ENCODE data around the gene TSC22D4. TPM values are rescaled to one million over a fixed set of nuclear protein-coding genes. Genes with fewer than 3 reads are reported as not detected.
"Not testable (repeated sequence)": the region's sequence is repeated elsewhere in the genome, so short reads cannot be mapped to it uniquely, and the experiment has no call there.

TSC22D4 gene
- 113 and 121 TPM in 2 replicates for total RNA-seq

DNA sequence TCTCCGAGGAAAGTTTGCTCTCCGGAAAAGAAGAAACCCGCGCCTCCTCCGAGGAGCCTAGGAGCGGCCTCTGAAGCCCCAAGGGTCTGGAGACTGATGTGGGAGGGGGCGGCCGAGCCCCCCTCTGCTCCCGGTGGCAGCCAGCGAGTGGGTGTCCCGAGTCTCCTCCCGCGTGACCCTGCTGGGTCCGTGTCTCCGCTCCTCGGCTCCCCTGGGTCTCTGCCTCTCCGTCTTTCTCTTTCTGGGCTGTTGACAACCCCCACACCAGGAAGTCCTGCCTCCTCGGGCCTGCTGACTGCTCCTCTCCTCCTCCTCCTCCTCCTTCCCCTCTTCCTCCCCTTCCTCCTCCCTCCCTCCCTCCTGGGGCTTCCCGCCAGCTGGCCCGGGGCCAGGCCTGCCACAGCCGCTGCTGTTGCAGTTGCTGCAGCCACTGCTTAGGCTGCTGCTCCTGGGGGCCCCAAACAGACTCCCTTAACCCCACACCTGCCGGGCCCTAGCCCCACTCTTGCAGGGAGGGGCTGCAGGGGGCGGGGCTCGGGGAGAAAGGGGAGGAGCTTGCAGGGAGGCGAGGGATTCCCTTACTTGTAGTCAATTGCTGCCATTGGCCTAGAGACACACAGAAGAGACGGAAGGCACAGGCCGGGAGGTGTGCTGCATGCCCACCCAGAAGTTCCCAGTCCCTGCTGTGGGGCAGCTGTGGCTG is at the start of gene TSC22D4:
Gene TSC22D4 (minus strand): TSS at position 257 of the 703 bp plus-strand sequence. CDS start 1,176 bp downstream, outside the sequence.
- peak within 1 kb of the TSS; percentile 88 for H3K27ac Mint-ChIP-seq
- peaks cover 35% of the 10 kb centered on the region for H3K36me3 Mint-ChIP-seq (ENCODE audit: low read depth)
- DNase-seq = peak; percentile 96
- no peaks in the 10 kb centered on the region for H3K9me3 Mint-ChIP-seq
- H3K4me1 Mint-ChIP-seq = peaks cover 35% of the 10 kb centered on the region
- H3K27me3 Mint-ChIP-seq = no peaks in the 10 kb centered on the region
- intact Hi-C loops (cut with micrococcal nuclease) = loop anchor here (1.0 to 5.0 kb wide), 6 partner anchors 50 to 213 kb away; partner anchors contain the start of genes AGFG2, GIGYF1 and MEPCE
- H3K4me3 Mint-ChIP-seq = peak within 1 kb of the TSS; percentile 92

- H3K9me3 Mint-ChIP-seq; H3K27ac Mint-ChIP-seq; H3K27me3 Mint-ChIP-seq; H3K4me3 Mint-ChIP-seq; DNase-seq; intact Hi-C loops (cut with micrococcal nuclease); H3K4me1 Mint-ChIP-seq; H3K36me3 Mint-ChIP-seq (ENCODE audit: low read depth): not testable (repeated sequence)
Measured at GRCh38 chr7:100528108-100528866, 49.3 kb upstream of the TSC22D4 start.

- H3K4me3 Mint-ChIP-seq; H3K27ac Mint-ChIP-seq; H3K36me3 Mint-ChIP-seq (ENCODE audit: low read depth); intact Hi-C loops (cut with micrococcal nuclease); DNase-seq; H3K4me1 Mint-ChIP-seq; H3K27me3 Mint-ChIP-seq; H3K9me3 Mint-ChIP-seq: not testable (repeated sequence)
Measured at GRCh38 chr7:100523192-100523591, 44.2 kb upstream of the TSC22D4 start.

GRCh38 chr7:100521909-100522593 is 43.0 kb upstream of the TSC22D4 start:
- H3K4me1 Mint-ChIP-seq; intact Hi-C loops (cut with micrococcal nuclease); H3K9me3 Mint-ChIP-seq; H3K4me3 Mint-ChIP-seq; H3K36me3 Mint-ChIP-seq (ENCODE audit: low read depth); DNase-seq; H3K27me3 Mint-ChIP-seq; H3K27ac Mint-ChIP-seq: not testable (repeated sequence)

DNA sequence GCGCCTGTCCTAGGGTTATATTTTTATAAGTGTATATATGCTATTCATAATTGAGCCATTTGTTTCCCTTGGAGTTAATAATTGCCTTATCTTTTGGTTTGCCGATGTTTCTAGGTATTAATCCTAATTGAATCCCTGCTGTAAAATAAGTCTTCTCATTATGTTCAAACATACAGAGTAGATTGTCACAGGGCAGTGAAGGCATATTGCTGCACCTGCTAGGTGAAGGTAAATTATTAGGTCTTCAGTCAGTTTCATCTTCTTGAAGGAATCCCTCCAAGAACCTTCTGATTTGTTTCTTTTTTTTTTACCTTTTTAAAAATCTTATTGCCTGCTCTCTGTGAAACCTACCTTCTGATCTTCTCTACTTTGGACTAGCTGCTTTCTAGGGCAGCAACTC is 42.1 kb upstream of the TSC22D4 start:
- no peaks in the 10 kb centered on the region for H3K27me3 Mint-ChIP-seq
- no peak overlapping the region for H3K4me3 Mint-ChIP-seq
- no peak overlapping the region for H3K27ac Mint-ChIP-seq
- intact Hi-C loops (cut with micrococcal nuclease) = no loop called here
- no peaks in the 10 kb centered on the region for H3K9me3 Mint-ChIP-seq
- DNase-seq = no peak
- no peaks in the 10 kb centered on the region for H3K36me3 Mint-ChIP-seq (ENCODE audit: low read depth)
- peaks cover 7% of the 10 kb centered on the region for H3K4me1 Mint-ChIP-seq

- Mint-ChIP-seq H3K36me3 (ENCODE audit: low read depth) (no peaks in the 10 kb centered on the region), H3K4me3 (no peak overlapping the region), H3K27me3 (no peaks in the 10 kb centered on the region), H3K27ac (no peak overlapping the region), H3K4me1 (peaks cover 16% of the 10 kb centered on the region), H3K9me3 (no peaks in the 10 kb centered on the region)
- DNase-seq = no peak
- intact Hi-C loops (cut with micrococcal nuclease) = no loop called here
Measured at GRCh38 chr7:100520138-100520537, 41.1 kb upstream of the TSC22D4 start.

- Mint-ChIP-seq H3K27me3 (no peaks in the 10 kb centered on the region), H3K4me1 (peaks cover 18% of the 10 kb centered on the region), H3K36me3 (ENCODE audit: low read depth) (no peaks in the 10 kb centered on the region), H3K4me3 (no peak overlapping the region), H3K9me3 (no peaks in the 10 kb centered on the region), H3K27ac (no peak overlapping the region)
- DNase-seq = no peak
- intact Hi-C loops (cut with micrococcal nuclease) = no loop called here
Measured at GRCh38 chr7:100519580-100519979, 40.6 kb upstream of the TSC22D4 start.

- H3K4me1 Mint-ChIP-seq = peaks cover 20% of the 10 kb centered on the region
Measured at GRCh38 chr7:100517305-100517704, 38.3 kb upstream of the TSC22D4 start.

GRCh38 chr7:100516135-100516812 is 37.3 kb upstream of the TSC22D4 start:
- no peaks in the 10 kb centered on the region for H3K9me3 Mint-ChIP-seq
- intact Hi-C loops (cut with micrococcal nuclease) = no loop called here
- H3K4me1 Mint-ChIP-seq = peaks cover 20% of the 10 kb centered on the region
- peak overlapping the region; percentile 49 for H3K4me3 Mint-ChIP-seq
- peak; percentile 83 for DNase-seq
- H3K27ac Mint-ChIP-seq = no peak overlapping the region
- H3K36me3 Mint-ChIP-seq (ENCODE audit: low read depth) = no peaks in the 10 kb centered on the region
- no peaks in the 10 kb centered on the region for H3K27me3 Mint-ChIP-seq

More at GRCh38 chr7:100517305-100517704, 38.3 kb upstream of the TSC22D4 start:
- DNase-seq = no peak
- no peaks in the 10 kb centered on the region for H3K9me3 Mint-ChIP-seq
- H3K4me3 Mint-ChIP-seq = no peak overlapping the region
- H3K27me3 Mint-ChIP-seq = no peaks in the 10 kb centered on the region
- H3K36me3 Mint-ChIP-seq (ENCODE audit: low read depth) = no peaks in the 10 kb centered on the region
- H3K27ac Mint-ChIP-seq = no peak overlapping the region
- intact Hi-C loops (cut with micrococcal nuclease) = no loop called here

GRCh38 chr7:100515072-100515532 is 36.1 kb upstream of the TSC22D4 start:
- H3K27me3 Mint-ChIP-seq = peaks cover 3% of the 10 kb centered on the region
- H3K9me3 Mint-ChIP-seq = no peaks in the 10 kb centered on the region
- no peaks in the 10 kb centered on the region for H3K36me3 Mint-ChIP-seq (ENCODE audit: low read depth)
- no peak for DNase-seq
- H3K4me3 Mint-ChIP-seq = no peak overlapping the region
- intact Hi-C loops (cut with micrococcal nuclease) = no loop called here
- H3K4me1 Mint-ChIP-seq = peaks cover 20% of the 10 kb centered on the region
- no peak overlapping the region for H3K27ac Mint-ChIP-seq

- no peaks in the 10 kb centered on the region for H3K36me3 Mint-ChIP-seq (ENCODE audit: low read depth)
- no peak overlapping the region for H3K4me3 Mint-ChIP-seq
- H3K27me3 Mint-ChIP-seq = peaks cover 6% of the 10 kb centered on the region
- H3K4me1 Mint-ChIP-seq = peaks cover 20% of the 10 kb centered on the region
- intact Hi-C loops (cut with micrococcal nuclease) = no loop called here
- no peak for DNase-seq
- no peak overlapping the region for H3K27ac Mint-ChIP-seq
- no peaks in the 10 kb centered on the region for H3K9me3 Mint-ChIP-seq
Measured at GRCh38 chr7:100513212-100513810, 34.3 kb upstream of the TSC22D4 start.

GRCh38 chr7:100510437-100511239 is 31.6 kb upstream of the TSC22D4 start:
- Mint-ChIP-seq H3K27me3 (peaks cover 12% of the 10 kb centered on the region), H3K36me3 (ENCODE audit: low read depth) (no peaks in the 10 kb centered on the region), H3K27ac (no peak overlapping the region), H3K4me1 (peaks cover 9% of the 10 kb centered on the region), H3K4me3 (no peak overlapping the region), H3K9me3 (no peaks in the 10 kb centered on the region)
- no peak for DNase-seq
- intact Hi-C loops (cut with micrococcal nuclease) = no loop called here
